Naive thymus-derived CD4-positive, alpha-beta T cell (primary cell): ENCODE measurements around the gene VAV3. TPM values are rescaled to one million over a fixed set of nuclear protein-coding genes. Genes with fewer than 3 reads are reported as not detected.
A peak's percentile ranks its signal among the peaks of the same experiment; 100 is the strongest.

ENCODE experiments used
- ATAC-seq: fragments of 150-1000 bp; cut with Tn5 transposase; 2 replicates; pipeline ENCODE4 v1.10.0; 2021; ENCODE audit warnings: mild to moderate bottlenecking, moderate library complexity
- CTCF ChIA-PET: fragments of 350-600 bp; sonication (Branson Sonifier 250); formaldehyde crosslinking; loops from one replicate; lab custom pipeline; 2021; ENCODE audit warnings: antibody characterized with exemption; lab: Charles Lee
- POLR2A ChIA-PET: fragments of 350-600 bp; sonication (Branson Sonifier 250); formaldehyde crosslinking; loops from one replicate; lab custom pipeline; 2021; ENCODE audit warnings: antibody characterized with exemption, inconsistent platforms; lab: Charles Lee
- DNase-seq, 9 donors: peaks; one replicate each; pipeline versions ENCODE4 v3.0.0 to v3.0.0-alpha.2; 2020 to 2022; ENCODE audit warnings: mixed read lengths in 1 of 9
- H3K27ac ChIP-seq: one replicate; pipeline ENCODE4 v1.7.0; 2013; ENCODE audit warnings: mild to moderate bottlenecking, low read depth, low read length, moderate library complexity
- H3K27me3 ChIP-seq, 2 donors: one replicate each; pipeline ENCODE4 v1.7.0; 2013; ENCODE audit warnings: low read length in 2 of 2, mild to moderate bottlenecking in 2 of 2, moderate library complexity in 2 of 2; ENCODE audit not compliant: control insufficient read depth in 2 of 2, insufficient read depth in 2 of 2
- H3K36me3 ChIP-seq, 3 experiments: 1 replicate in 2 of 3; 2 replicates in 1 of 3; pipeline ENCODE4 v1.7.0; 2013; ENCODE audit warnings: low read length in 3 of 3, mild to moderate bottlenecking in 3 of 3, moderate library complexity in 1 of 3; ENCODE audit not compliant: insufficient read depth in 3 of 3, control insufficient read depth in 2 of 3
- H3K4me1 ChIP-seq, 2 donors: one replicate each; pipeline ENCODE4 v1.7.0; 2013; ENCODE audit warnings: low read length in 2 of 2, mild to moderate bottlenecking in 2 of 2, moderate library complexity in 1 of 2; ENCODE audit not compliant: control insufficient read depth in 2 of 2, insufficient read depth in 2 of 2
- H3K4me3 ChIP-seq: 2 replicates; pipeline ENCODE4 v1.7.0; 2013; ENCODE audit warnings: mild to moderate bottlenecking, low read length
- H3K9me3 ChIP-seq, 3 experiments: 1 replicate in 2 of 3; 2 replicates in 1 of 3; pipeline ENCODE4 v1.7.0; 2013; ENCODE audit warnings: low read length in 3 of 3; ENCODE audit not compliant: control insufficient read depth in 2 of 3
- H3K27ac Mint-ChIP-seq, 9 donors: one replicate each; pipeline ENCODE4 v1.8.0; 2020 to 2022; ENCODE audit warnings: mixed read lengths in 9 of 9, mild to moderate bottlenecking in 8 of 9, moderate library complexity in 5 of 9, inconsistent platforms in 2 of 9
- H3K27me3 Mint-ChIP-seq, 5 donors: one replicate each; pipeline ENCODE4 v1.8.0; 2021 to 2022; ENCODE audit warnings: mixed read lengths in 5 of 5, mild to moderate bottlenecking in 1 of 5
- H3K36me3 Mint-ChIP-seq, 5 donors: one replicate each; pipeline ENCODE4 v1.8.0; 2020 to 2022; ENCODE audit warnings: mixed read lengths in 5 of 5, mild to moderate bottlenecking in 3 of 5, inconsistent platforms in 1 of 5
- H3K4me1 Mint-ChIP-seq, 7 donors: one replicate each; pipeline ENCODE4 v1.8.0; 2020 to 2022; ENCODE audit warnings: mixed read lengths in 7 of 7, mild to moderate bottlenecking in 3 of 7, inconsistent platforms in 1 of 7
- H3K4me3 Mint-ChIP-seq, 10 donors: one replicate each; pipeline ENCODE4 v1.8.0; 2020 to 2022; ENCODE audit warnings: mild to moderate bottlenecking in 10 of 10, mixed read lengths in 10 of 10, moderate library complexity in 6 of 10, inconsistent platforms in 2 of 10
- H3K9me3 Mint-ChIP-seq, 11 donors: one replicate each; pipeline ENCODE4 v1.8.0; 2020 to 2022; ENCODE audit warnings: mixed read lengths in 11 of 11, mild to moderate bottlenecking in 4 of 11, inconsistent platforms in 1 of 11, moderate library complexity in 1 of 11
- intact Hi-C, 2 donors: fragments of 100-400 bp; cut with micrococcal nuclease; formaldehyde crosslinking; loops; one replicate each; pipeline ENCODE4 v1.15.1; 2023
- polyA plus RNA-seq, 2 donors: library from polyadenylated mRNA; unstranded; fragments of 300-500 nt; fragmentation: Illumina TruSeq; gene quantifications; one replicate each; pipeline ENCODE4 v1.2.3, GENCODE V29; 2021
- total RNA-seq, 6 experiments: library from RNA in 5 of 6; stranded (reverse) in 5 of 6; gene quantifications; 1 replicate in 5 of 6; 2 replicates in 1 of 6; pipeline ENCODE4 v1.2.3 and lab custom pipeline; 2021 to 2026

Gene VAV3
- total and polyA plus RNA-seq, 7 experiments from 2014 or later: 1.3 to 23.2 (median 2.7) TPM

DNA sequence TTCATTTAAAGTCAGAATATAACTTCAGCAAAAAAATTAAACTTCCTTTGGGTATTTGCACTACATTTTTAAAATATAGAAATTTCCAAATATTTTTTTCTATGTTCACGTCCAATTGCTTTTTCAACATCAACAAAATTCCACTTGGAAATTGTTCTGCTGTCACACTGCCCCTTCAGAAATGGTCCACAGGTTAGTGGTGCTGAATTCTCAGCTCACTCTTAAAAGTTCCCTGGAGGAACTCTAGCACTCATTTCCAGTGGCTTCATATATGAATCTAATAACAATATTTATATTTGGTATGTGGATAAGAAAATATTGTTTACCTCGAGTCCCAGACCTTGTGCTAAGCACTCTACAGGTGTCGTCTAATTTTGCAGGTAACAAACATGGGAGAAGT is 27.4 kb upstream of the VAV3 start:
- intact Hi-C loops: no loop called here
- no peaks in the 10 kb centered on the region for H3K4me1 Mint-ChIP-seq
- H3K9me3 Mint-ChIP-seq: no peaks in the 10 kb centered on the region
- H3K4me3 Mint-ChIP-seq: no peak overlapping the region
- no peaks in the 10 kb centered on the region for H3K27me3 ChIP-seq
- ChIA-PET CTCF (no interaction called here), POLR2A (no interaction called here)
- ATAC-seq (no peak), DNase-seq (no peak)
- no peaks in the 10 kb centered on the region for H3K36me3 Mint-ChIP-seq
- no peak overlapping the region for H3K4me3 ChIP-seq
- H3K27ac ChIP-seq: no peak overlapping the region
- H3K27ac Mint-ChIP-seq: no peak overlapping the region
- no peaks in the 10 kb centered on the region for H3K9me3 ChIP-seq
- no peaks in the 10 kb centered on the region for H3K36me3 ChIP-seq
- H3K4me1 ChIP-seq: no peaks in the 10 kb centered on the region
- H3K27me3 Mint-ChIP-seq: peaks cover 0 to 5% (median 0%) of the 10 kb centered on the region in 5 donors

DNA sequence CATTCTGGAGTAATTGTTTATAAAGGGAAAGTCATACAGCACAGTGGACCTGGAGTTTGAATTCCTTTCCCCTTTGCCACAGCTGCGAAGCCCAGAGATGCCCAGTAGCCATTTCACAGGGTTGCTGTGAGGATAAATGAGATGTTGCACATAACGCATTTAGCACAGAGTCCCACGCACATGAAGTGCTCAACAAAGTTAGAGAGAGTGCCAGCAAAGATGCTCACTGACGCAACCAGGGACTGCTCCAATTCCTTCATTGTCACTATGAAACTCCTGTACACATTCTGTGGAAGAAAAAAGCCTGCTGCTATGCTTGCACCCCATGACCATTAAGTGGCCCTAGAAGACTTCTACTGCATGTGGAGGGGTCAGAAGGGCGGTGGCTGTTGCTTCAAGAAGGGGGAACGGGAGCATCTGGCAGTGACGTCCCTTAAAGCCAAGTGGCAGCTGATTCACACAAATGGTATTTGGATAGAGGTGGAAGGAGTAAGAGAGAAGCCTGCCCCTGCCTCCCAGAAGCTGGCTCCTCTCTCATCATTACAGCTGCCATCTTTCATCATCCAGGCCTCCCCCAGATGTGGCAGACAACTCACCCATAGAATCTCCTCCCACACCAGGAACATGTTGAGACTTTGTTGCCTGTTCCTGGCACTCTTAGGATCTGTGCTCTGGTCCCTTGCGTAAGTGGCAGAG is 26.5 kb upstream of the VAV3 start:
- POLR2A ChIA-PET: interaction anchor here (1.5 kb wide), 1 partner anchor 12 kb away, joined by 4 read pairs; no protein-coding TSS in a partner anchor

GRCh38 chr1:107990606-107991005 is 25.6 kb upstream of the VAV3 start:
- Histone ChIP-seq H3K9me3 (no peaks in the 10 kb centered on the region), H3K4me1 (no peaks in the 10 kb centered on the region), H3K27ac (no peak overlapping the region), H3K36me3 (no peaks in the 10 kb centered on the region), H3K4me3 (no peak overlapping the region), H3K27me3 (no peaks in the 10 kb centered on the region)
- ChIA-PET POLR2A (interaction anchor here (1.5 kb wide), 1 partner anchor 11 kb away, joined by 4 read pairs; no protein-coding TSS in a partner anchor), CTCF (no interaction called here)
- Mint-ChIP-seq H3K4me3 (no peak overlapping the region), H3K27me3 (peaks cover 0 to 5% (median 0%) of the 10 kb centered on the region in 5 donors), H3K36me3 (no peaks in the 10 kb centered on the region), H3K9me3 (no peaks in the 10 kb centered on the region), H3K27ac (no peak overlapping the region), H3K4me1 (peaks cover 0 to 3% (median 0%) of the 10 kb centered on the region in 7 donors)
- intact Hi-C loops: no loop called here
- ATAC-seq: no peak
- no peak for DNase-seq

More for the DNA sequence above, 26.5 kb upstream of the VAV3 start:
- DNase-seq (no peak), ATAC-seq (no peak)
- Histone ChIP-seq H3K36me3 (no peaks in the 10 kb centered on the region), H3K27me3 (no peaks in the 10 kb centered on the region), H3K27ac (no peak overlapping the region), H3K4me1 (no peaks in the 10 kb centered on the region), H3K9me3 (no peaks in the 10 kb centered on the region), H3K4me3 (no peak overlapping the region)
- H3K27ac Mint-ChIP-seq: no peak overlapping the region
- H3K4me1 Mint-ChIP-seq: peaks cover 0 to 2% (median 0%) of the 10 kb centered on the region in 7 donors
- intact Hi-C loops: no loop called here
- CTCF ChIA-PET: no interaction called here
- peaks cover 0 to 5% (median 0%) of the 10 kb centered on the region in 5 donors for H3K27me3 Mint-ChIP-seq
- no peaks in the 10 kb centered on the region for H3K36me3 Mint-ChIP-seq
- no peak overlapping the region for H3K4me3 Mint-ChIP-seq
- no peaks in the 10 kb centered on the region for H3K9me3 Mint-ChIP-seq

DNA sequence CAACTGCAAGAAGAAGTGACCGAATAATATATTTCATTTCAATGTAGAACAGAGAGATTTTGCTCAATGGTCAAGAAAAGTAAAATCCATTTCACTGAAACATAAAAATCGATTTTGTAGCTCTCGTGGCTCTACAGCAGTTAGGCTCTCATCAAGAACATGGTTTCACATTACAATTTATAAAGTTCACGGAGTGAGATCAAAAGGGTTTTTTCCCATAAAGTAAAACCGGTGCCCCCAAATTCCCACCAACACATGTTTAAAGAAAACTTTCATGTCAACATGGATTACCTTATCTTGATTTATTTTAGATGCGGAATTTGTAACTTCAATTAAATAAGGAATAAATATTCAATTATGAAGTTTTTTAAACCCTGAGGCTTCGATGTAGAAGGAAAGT is 16.3 kb upstream of the VAV3 start:
- intact Hi-C loops: no loop called here

DNA sequence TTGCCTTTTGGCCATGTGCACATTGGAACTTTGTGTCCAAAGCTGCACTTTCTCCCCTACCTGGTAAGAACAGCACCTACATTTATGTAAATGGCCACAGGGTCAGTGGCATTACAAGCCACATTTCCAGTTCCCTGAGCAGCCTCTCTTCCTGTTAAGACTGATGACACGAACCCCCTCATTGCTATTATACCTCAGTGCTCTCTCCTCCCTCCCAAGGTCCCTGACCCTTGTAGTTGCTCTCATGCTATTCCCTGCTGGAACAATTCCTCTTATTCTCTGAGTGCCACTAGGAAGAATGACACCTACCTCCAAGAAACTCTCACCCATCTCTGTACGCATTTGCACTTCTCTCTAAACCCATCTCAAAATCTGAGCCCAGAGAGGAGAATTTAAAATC is 14.9 kb upstream of the VAV3 start:
- Mint-ChIP-seq H3K27me3 (peaks cover 0 to 13% (median 0%) of the 10 kb centered on the region in 5 donors), H3K4me1 (peaks cover 0 to 4% (median 0%) of the 10 kb centered on the region in 7 donors), H3K9me3 (peaks cover 0 to 1% (median 0%) of the 10 kb centered on the region in 11 donors), H3K4me3 (no peak overlapping the region), H3K27ac (peak overlapping the region in 1 of 9 donors; percentile 22), H3K36me3 (no peaks in the 10 kb centered on the region)
- Histone ChIP-seq H3K4me1 (no peaks in the 10 kb centered on the region), H3K9me3 (no peaks in the 10 kb centered on the region), H3K4me3 (no peak overlapping the region), H3K27me3 (no peaks in the 10 kb centered on the region), H3K36me3 (no peaks in the 10 kb centered on the region), H3K27ac (no peak overlapping the region)
- ChIA-PET CTCF (no interaction called here), POLR2A (interaction anchor here (1.0 kb wide), 1 partner anchor 11 kb away, joined by 4 read pairs; no protein-coding TSS in a partner anchor)
- DNase-seq (no peak), ATAC-seq (no peak)
- intact Hi-C loops: no loop called here

More for the DNA sequence above, 16.3 kb upstream of the VAV3 start:
- Mint-ChIP-seq H3K9me3 (peaks cover 0 to 1% (median 0%) of the 10 kb centered on the region in 11 donors), H3K27me3 (peaks cover 0 to 13% (median 0%) of the 10 kb centered on the region in 5 donors), H3K4me1 (peaks cover 0 to 4% (median 0%) of the 10 kb centered on the region in 7 donors), H3K4me3 (no peak overlapping the region), H3K36me3 (no peaks in the 10 kb centered on the region), H3K27ac (no peak overlapping the region)
- H3K4me1 ChIP-seq: no peaks in the 10 kb centered on the region
- no peak overlapping the region for H3K27ac ChIP-seq
- DNase-seq: no peak
- CTCF ChIA-PET: no interaction called here
- H3K4me3 ChIP-seq: no peak overlapping the region
- H3K9me3 ChIP-seq: no peaks in the 10 kb centered on the region
- H3K36me3 ChIP-seq: no peaks in the 10 kb centered on the region
- H3K27me3 ChIP-seq: no peaks in the 10 kb centered on the region
- POLR2A ChIA-PET: no interaction called here
- no peak for ATAC-seq

- H3K9me3 Mint-ChIP-seq: peaks cover 0 to 1% (median 0%) of the 10 kb centered on the region in 11 donors
Measured at GRCh38 chr1:107979088-107979487, 14.1 kb upstream of the VAV3 start.

More at GRCh38 chr1:107979088-107979487, 14.1 kb upstream of the VAV3 start:
- POLR2A ChIA-PET: interaction anchor here (1.0 kb wide), 1 partner anchor 12 kb away, joined by 4 read pairs; no protein-coding TSS in a partner anchor
- Mint-ChIP-seq H3K36me3 (no peaks in the 10 kb centered on the region), H3K27me3 (peaks cover 0 to 13% (median 0%) of the 10 kb centered on the region in 5 donors), H3K4me3 (no peak overlapping the region), H3K27ac (no peak overlapping the region), H3K4me1 (peaks cover 0 to 4% (median 0%) of the 10 kb centered on the region in 7 donors)
- Histone ChIP-seq H3K4me3 (no peak overlapping the region), H3K27me3 (no peaks in the 10 kb centered on the region), H3K27ac (no peak overlapping the region), H3K4me1 (no peaks in the 10 kb centered on the region), H3K36me3 (no peaks in the 10 kb centered on the region), H3K9me3 (no peaks in the 10 kb centered on the region)
- CTCF ChIA-PET: no interaction called here
- no peak for DNase-seq
- ATAC-seq: no peak
- intact Hi-C loops: no loop called here
